ENCODE measurements around the gene EXTL1. TPM values are rescaled to one million over a fixed set of nuclear protein-coding genes. Genes with fewer than 3 reads are reported as not detected.

Gene EXTL1
- total RNA-seq, 1 experiment from 2014 or later = 1.0 TPM

DNA sequence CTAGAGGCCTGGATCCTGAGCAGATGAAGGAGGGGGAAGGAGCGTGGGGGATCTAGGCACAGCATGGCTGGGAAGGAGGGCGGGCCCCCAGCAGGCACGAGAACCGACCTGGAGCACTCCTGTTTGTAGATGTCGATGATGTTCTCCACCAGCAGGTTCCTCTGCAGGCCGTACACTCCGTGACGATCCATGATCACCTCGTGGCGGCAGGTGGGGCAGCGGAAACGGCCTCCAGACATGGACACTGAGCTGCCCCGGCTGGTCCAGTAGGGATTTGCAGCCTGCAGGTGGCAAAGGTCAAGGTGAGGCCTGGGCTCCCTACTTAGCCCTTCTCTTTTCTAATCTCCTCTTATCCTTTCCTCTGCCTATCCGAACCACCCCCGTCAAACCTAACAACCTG lies 44.6 kb downstream of the EXTL1 start:
- no peak overlapping the region for H3K23ac ChIP-seq (ENCODE audit: insufficient read length, low read depth, low read length)
- H3K4me2 ChIP-seq (ENCODE audit: insufficient read depth, insufficient read length, low read length) = no peak overlapping the region
- no peak overlapping the region for H3K18ac ChIP-seq (ENCODE audit: insufficient read length, low read depth, low read length)
- no peaks in the 10 kb centered on the region for H3K79me1 ChIP-seq (ENCODE audit: insufficient read depth, low read depth, low read length, poor library complexity, severe bottlenecking)
- H3K9ac ChIP-seq (ENCODE audit: extremely low read depth, insufficient read length, low read length) = no peak overlapping the region
- no peak overlapping the region for H2BK120ac ChIP-seq (ENCODE audit: low read depth, low read length, poor library complexity, severe bottlenecking)
- H2BK15ac ChIP-seq (ENCODE audit: low read depth, low read length) = no peak overlapping the region
- H3K36me3 Mint-ChIP-seq (ENCODE audit: insufficient read depth in 1 of 3, low read depth in 3 of 3) = no peaks in the 10 kb centered on the region
- no CpG with 5 or more reads among the region's 15 CpGs for WGBS (ENCODE audit: extremely low coverage, insufficient read length, low lambda C conversion rate)
- no peak overlapping the region for H2AFZ ChIP-seq (ENCODE audit: low read length)
- no peaks in the 10 kb centered on the region for H3K9me3 Mint-ChIP-seq
- no peaks in the 10 kb centered on the region for H3K23me2 ChIP-seq (ENCODE audit: insufficient read length, low read depth, low read length, poor library complexity, severe bottlenecking)
- no peak overlapping the region for H2BK12ac ChIP-seq (ENCODE audit: insufficient read length, low read depth, low read length)
- H3K4me1 ChIP-seq (ENCODE audit: insufficient read depth, low read length) = no peaks in the 10 kb centered on the region
- H3K14ac ChIP-seq (ENCODE audit: insufficient read depth, low read length) = peak overlapping the region; percentile 27; the same call in 1 of the 2 replicates
- H3K4ac ChIP-seq (ENCODE audit: low read depth, low read length) = no peak overlapping the region
- TF ChIP-seq, protein P1, sequence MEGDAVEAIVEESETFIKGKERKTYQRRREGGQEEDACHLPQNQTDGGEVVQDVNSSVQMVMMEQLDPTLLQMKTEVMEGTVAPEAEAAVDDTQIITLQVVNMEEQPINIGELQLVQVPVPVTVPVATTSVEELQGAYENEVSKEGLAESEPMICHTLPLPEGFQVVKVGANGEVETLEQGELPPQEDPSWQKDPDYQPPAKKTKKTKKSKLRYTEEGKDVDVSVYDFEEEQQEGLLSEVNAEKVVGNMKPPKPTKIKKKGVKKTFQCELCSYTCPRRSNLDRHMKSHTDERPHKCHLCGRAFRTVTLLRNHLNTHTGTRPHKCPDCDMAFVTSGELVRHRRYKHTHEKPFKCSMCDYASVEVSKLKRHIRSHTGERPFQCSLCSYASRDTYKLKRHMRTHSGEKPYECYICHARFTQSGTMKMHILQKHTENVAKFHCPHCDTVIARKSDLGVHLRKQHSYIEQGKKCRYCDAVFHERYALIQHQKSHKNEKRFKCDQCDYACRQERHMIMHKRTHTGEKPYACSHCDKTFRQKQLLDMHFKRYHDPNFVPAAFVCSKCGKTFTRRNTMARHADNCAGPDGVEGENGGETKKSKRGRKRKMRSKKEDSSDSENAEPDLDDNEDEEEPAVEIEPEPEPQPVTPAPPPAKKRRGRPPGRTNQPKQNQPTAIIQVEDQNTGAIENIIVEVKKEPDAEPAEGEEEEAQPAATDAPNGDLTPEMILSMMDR (conservative IDR thresholded peaks at IDR 0.05) = no peak
- peaks cover 10 to 20% of the 10 kb centered on the region in 2 experiments for H3K4me1 Mint-ChIP-seq
- no peak overlapping the region for H3K56ac ChIP-seq (ENCODE audit: insufficient read length, low read depth, low read length)
- peaks cover 27% of the 10 kb centered on the region for H3K27me3 Mint-ChIP-seq (ENCODE audit: low read depth)
- no peaks in the 10 kb centered on the region for H3K79me2 ChIP-seq (ENCODE audit: insufficient read depth, low read length)
- no peaks in the 10 kb centered on the region for H3K9me3 ChIP-seq (ENCODE audit: control insufficient read depth, low read depth, low read length)
- no peak overlapping the region for H2BK5ac ChIP-seq (ENCODE audit: insufficient read length, low read length)
- H4K5ac ChIP-seq (ENCODE audit: insufficient read length, low read depth, low read length) = no peak overlapping the region
- no peaks in the 10 kb centered on the region for H3K27me3 ChIP-seq (ENCODE audit: insufficient read depth, low read length)
- no peak overlapping the region for H3K27ac Mint-ChIP-seq
- H2AK5ac ChIP-seq (ENCODE audit: insufficient read length, low read length) = no peak overlapping the region
- no peak overlapping the region for H2BK20ac ChIP-seq (ENCODE audit: low read depth, low read length, poor library complexity, severe bottlenecking)
- no peak overlapping the region for H4K8ac ChIP-seq (replicated peaks; ENCODE audit: insufficient read length, low read depth, low read length)
- H3K27ac ChIP-seq (ENCODE audit: insufficient read length, low read depth, low read length) = no peak overlapping the region
- H3T11ph ChIP-seq (ENCODE audit: low read length) = no peak overlapping the region
- no peak overlapping the region; a peak in 1 of 5 replicates for H3K4me3 Mint-ChIP-seq
- H4K91ac ChIP-seq (ENCODE audit: insufficient read length, low read depth, low read length) = no peak overlapping the region
- no peak for DNase-seq
- no peaks in the 10 kb centered on the region for H4K20me1 ChIP-seq (ENCODE audit: control insufficient read depth, insufficient read depth, insufficient read length)

Data from H9 (cell line).